Heart left ventricle (tissue), 13 donors: Measurements from ENCODE around the gene IRF1.
A peak's percentile ranks its signal among the peaks of the same experiment; 100 is the strongest.

Experiments
- CTCF ChIP-seq, 12 donors: fragments of 200-600 bp; sonication (generic) in 4 of 12; IDR thresholded peaks; one replicate each; pipeline versions ENCODE4 v1.5.0 to v1.8.0; 2018 to 2022; ENCODE audit warnings: antibody characterized with exemption in 12 of 12, mild to moderate bottlenecking in 5 of 12
- POLR2A ChIP-seq, 2 donors: fragments of 450-650 bp; IDR thresholded peaks; one replicate each; pipeline ENCODE4 v1.6.1; 2017; ENCODE audit warnings: antibody characterized with exemption in 2 of 2, mild to moderate bottlenecking in 2 of 2, moderate library complexity in 2 of 2
- donor health status: ischemic (EF 13 %, LVEDD 7.1; RV severe dilation, severe dysfunction).
- donor health status: DM: no; HTN: yes; CAD: no.
- donor health status: DM: no; HTN: no; CAD: no.
- donor health status: ischemic (EF 25% LVEDD 6.9; RV normal size, moderate dysfunction).
- donor health status: ischemic (EF 25% LVEDD 5.7; RV mildly dilated, moderate dysfunction).
- donor health status: ischemic (EF 35%, LVEDD 5.7; RV mildly dilated, moderate dysfunction).
- donor health status: nonischemic (EF 11% LVEDD 7.7; RV severe dilation, severe dysfunction).
- donor health status: DM: yes; HTN: yes; CAD: no.
- donor health status: PGD.
- donor health status: ischemic (EF 29% LVEDD 5.4; RV normal size, mild dysfunction).
- donor health status: nonischemic (EF 23%, LVEDD 6.1; RV moderate dilation, normal function).

DNA sequence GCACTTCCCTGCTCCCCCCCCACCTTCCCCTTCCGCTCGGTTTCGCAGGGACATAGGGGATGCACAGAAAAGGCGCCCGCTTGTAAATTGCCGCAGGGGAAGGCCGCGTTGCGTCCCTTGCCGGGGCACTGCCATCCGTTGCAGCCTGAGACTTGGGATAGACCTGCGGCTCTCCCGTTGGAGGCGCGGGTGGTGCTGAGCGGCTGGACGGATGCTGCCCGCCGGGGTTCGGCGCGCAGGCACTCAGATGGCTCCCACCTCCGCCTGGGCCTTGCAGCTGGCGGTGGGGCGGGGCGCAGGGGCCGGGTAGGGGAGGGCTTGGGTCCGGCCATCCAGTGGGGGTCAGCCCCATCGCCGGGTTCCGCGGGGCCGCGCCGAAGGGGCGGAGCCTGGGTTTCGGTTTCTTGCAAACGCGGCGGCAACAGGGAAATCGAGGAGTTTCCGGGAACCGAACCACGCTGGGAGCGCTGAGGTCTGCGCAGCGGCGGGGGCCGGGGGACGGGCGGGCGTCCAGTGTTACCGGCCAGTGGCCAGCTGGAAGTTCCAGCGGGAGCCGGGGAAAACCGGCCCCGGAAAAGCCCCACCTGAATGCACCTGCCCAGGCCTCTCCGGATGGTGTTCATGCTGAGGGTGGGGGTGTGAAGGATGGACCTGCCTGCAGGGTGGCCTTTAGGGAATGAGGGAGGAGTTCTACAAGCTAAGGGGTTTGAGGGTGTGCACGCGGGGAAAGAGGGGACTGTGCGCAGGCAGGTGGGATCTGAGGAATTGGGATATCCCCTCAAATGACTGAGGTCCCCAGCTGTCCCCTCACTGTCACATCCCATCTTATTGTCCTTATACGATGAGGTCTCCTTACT, 6.3 kb upstream of the IRF1 start:
- no peak for TF ChIP-seq CTCF (IDR thresholded peaks at IDR 0.05)
- TF ChIP-seq POLR2A (IDR thresholded peaks at IDR 0.05) = peak in 1 of 2 donors; percentile 18
